SK-N-SH treated with all-trans-retinoic acid at 6 μM for 48 hours (cell line): ENCODE data around the gene GPC5.

ENCODE experiments used
- ATAC-seq: fragments of 200-7000 bp; cut with Tn5 transposase; 3 replicates; pipeline ENCODE4 v1.9.1; 2020; ENCODE audit warnings: mild to moderate bottlenecking, moderate library complexity
- ARNTL ChIP-seq: fragments of 450-650 bp; formaldehyde crosslinking; IDR thresholded peaks from 2 replicates; pipeline ENCODE4 v1.5.0; 2020; ENCODE audit warnings: low read depth, mild to moderate bottlenecking, moderate library complexity, borderline replicate concordance
- BACH2 ChIP-seq: fragments of 250-450 bp; sonication (Bioruptor Pico); IDR thresholded peaks from 2 replicates; pipeline ENCODE4 v1.9.0; 2021; ENCODE audit warnings: mild to moderate bottlenecking, borderline replicate concordance
- ESRRG ChIP-seq: fragments of 250-450 bp; sonication (Bioruptor Pico); IDR thresholded peaks from 2 replicates; pipeline ENCODE4 v1.6.1; 2021; ENCODE audit warnings: mild to moderate bottlenecking
- GLIS3 ChIP-seq: fragments of 250-450 bp; sonication (Bioruptor Pico); IDR thresholded peaks from 2 replicates; pipeline ENCODE4 v1.5.0; 2020; ENCODE audit warnings: mild to moderate bottlenecking, moderate library complexity
- PPARA ChIP-seq: fragments of 250-450 bp; sonication (Bioruptor Pico); IDR thresholded peaks from 2 replicates; pipeline ENCODE4 v1.5.0; 2020; ENCODE audit warnings: mild to moderate bottlenecking, borderline replicate concordance
- RARB ChIP-seq: fragments of 250-450 bp; sonication (Bioruptor Pico); IDR thresholded peaks from 2 replicates; pipeline ENCODE4 v1.8.0; 2021; ENCODE audit warnings: mild to moderate bottlenecking, moderate library complexity
- TCF4 ChIP-seq: fragments of 250-450 bp; sonication (Bioruptor Pico); IDR thresholded peaks from 2 replicates; pipeline ENCODE4 v1.8.0; 2021; ENCODE audit warnings: mild to moderate bottlenecking, moderate library complexity, borderline replicate concordance
- TOX ChIP-seq: fragments of 250-450 bp; sonication (Bioruptor Pico); IDR thresholded peaks from 2 replicates; pipeline ENCODE4 v1.8.0; 2021; ENCODE audit warnings: mild to moderate bottlenecking, moderate library complexity, borderline replicate concordance
- ZFP3 ChIP-seq: fragments of 250-450 bp; sonication (Bioruptor Pico); IDR thresholded peaks from 2 replicates; pipeline ENCODE4 v1.5.0; 2020; ENCODE audit warnings: mild to moderate bottlenecking, moderate library complexity
- ZNF565 ChIP-seq: fragments of 450-650 bp; formaldehyde crosslinking; conservative IDR thresholded peaks from 2 replicates; pipeline ENCODE4 v1.5.0; 2020; ENCODE audit warnings: low read depth, mild to moderate bottlenecking, moderate library complexity
- ZNF70 ChIP-seq: fragments of 450-650 bp; formaldehyde crosslinking; IDR thresholded peaks from 2 replicates; pipeline ENCODE4 v1.5.0; 2020; ENCODE audit warnings: mild to moderate bottlenecking, moderate library complexity
- ZNF8 ChIP-seq: fragments of 450-650 bp; formaldehyde crosslinking; IDR thresholded peaks from 2 replicates; pipeline ENCODE4 v1.5.0; 2020; ENCODE audit warnings: mild to moderate bottlenecking, moderate library complexity
- TF ChIP-seq, protein P1 (sequence below): fragments of 250-450 bp; sonication (Bioruptor Pico); IDR thresholded peaks from 2 replicates; pipeline ENCODE4 v1.8.0; 2020; ENCODE audit warnings: mild to moderate bottlenecking, moderate library complexity, borderline replicate concordance
- TF ChIP-seq, protein P2 (sequence below): fragments of 250-450 bp; sonication (Bioruptor Pico); IDR thresholded peaks from 2 replicates; pipeline ENCODE4 v1.8.0; 2021; ENCODE audit warnings: low read depth, mild to moderate bottlenecking, moderate library complexity, borderline replicate concordance
- TF ChIP-seq, protein P3 (sequence below): fragments of 250-450 bp; sonication (Bioruptor Pico); IDR thresholded peaks from 2 replicates; pipeline ENCODE4 v1.5.1; 2021; ENCODE audit warnings: mild to moderate bottlenecking, moderate library complexity
- TF ChIP-seq, protein P4 (sequence below): fragments of 250-450 bp; sonication (Bioruptor Pico); IDR thresholded peaks from 2 replicates; pipeline ENCODE4 v1.5.1; 2020; ENCODE audit warnings: low read depth, mild to moderate bottlenecking, moderate library complexity
- TF ChIP-seq, protein P5 (sequence below): fragments of 250-450 bp; sonication (Bioruptor Pico); IDR thresholded peaks from 2 replicates; pipeline ENCODE4 v1.5.0; 2020; ENCODE audit warnings: mild to moderate bottlenecking, moderate library complexity

GPC5 gene

DNA sequence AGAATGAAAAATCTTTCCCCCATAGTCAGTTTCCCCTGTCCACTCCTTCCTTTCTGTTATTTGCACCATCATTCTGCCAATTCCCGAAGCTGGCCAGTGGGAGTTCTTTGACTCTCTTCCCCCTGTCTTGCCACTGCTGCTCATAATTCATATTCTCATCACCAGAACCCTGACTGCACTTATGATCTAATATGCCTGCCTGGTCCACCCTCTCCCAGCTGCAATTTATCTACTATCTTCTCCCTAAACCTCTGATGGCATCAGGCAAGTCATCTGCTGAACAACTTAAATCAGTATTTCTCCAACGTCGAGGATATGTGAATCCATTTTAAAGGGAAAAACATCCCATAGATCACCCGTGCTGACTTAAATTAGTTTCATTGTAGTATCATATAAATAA lies 1370.2 kb downstream of the GPC5 start:
- no peak for TF ChIP-seq ARNTL (CRISPR knock-in tag)
- no peak for ATAC-seq

DNA sequence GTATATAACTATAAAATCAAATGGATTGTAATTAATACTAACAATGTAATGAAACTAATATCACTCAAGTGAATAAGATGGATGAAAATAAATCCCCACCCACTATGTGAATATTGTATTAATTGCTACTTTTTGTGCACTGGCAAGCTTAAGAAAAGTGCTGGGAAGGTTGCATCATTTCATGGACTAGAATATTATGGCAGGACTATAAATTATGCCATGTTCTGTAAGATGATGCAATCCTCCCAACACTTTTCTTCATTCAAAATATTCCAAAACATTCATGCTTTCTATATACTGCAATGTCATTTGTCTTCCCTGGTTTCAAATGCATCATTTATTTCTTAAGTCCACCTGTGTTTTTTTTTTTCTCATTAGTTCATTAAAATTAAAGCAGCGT lies 1370.6 kb downstream of the GPC5 start:
- no peak for ATAC-seq
- TF ChIP-seq, protein P1, sequence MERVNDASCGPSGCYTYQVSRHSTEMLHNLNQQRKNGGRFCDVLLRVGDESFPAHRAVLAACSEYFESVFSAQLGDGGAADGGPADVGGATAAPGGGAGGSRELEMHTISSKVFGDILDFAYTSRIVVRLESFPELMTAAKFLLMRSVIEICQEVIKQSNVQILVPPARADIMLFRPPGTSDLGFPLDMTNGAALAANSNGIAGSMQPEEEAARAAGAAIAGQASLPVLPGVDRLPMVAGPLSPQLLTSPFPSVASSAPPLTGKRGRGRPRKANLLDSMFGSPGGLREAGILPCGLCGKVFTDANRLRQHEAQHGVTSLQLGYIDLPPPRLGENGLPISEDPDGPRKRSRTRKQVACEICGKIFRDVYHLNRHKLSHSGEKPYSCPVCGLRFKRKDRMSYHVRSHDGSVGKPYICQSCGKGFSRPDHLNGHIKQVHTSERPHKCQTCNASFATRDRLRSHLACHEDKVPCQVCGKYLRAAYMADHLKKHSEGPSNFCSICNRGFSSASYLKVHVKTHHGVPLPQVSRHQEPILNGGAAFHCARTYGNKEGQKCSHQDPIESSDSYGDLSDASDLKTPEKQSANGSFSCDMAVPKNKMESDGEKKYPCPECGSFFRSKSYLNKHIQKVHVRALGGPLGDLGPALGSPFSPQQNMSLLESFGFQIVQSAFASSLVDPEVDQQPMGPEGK, result no peak
- TF ChIP-seq, protein P2, sequence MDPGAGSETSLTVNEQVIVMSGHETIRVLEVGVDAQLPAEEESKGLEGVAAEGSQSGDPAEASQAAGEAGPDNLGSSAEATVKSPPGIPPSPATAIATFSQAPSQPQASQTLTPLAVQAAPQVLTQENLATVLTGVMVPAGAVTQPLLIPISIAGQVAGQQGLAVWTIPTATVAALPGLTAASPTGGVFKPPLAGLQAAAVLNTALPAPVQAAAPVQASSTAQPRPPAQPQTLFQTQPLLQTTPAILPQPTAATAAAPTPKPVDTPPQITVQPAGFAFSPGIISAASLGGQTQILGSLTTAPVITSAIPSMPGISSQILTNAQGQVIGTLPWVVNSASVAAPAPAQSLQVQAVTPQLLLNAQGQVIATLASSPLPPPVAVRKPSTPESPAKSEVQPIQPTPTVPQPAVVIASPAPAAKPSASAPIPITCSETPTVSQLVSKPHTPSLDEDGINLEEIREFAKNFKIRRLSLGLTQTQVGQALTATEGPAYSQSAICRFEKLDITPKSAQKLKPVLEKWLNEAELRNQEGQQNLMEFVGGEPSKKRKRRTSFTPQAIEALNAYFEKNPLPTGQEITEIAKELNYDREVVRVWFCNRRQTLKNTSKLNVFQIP (CRISPR knock-in tag), result no peak
- TF ChIP-seq ZFP3 (CRISPR knock-in tag), result no peak
- no peak for TF ChIP-seq BACH2 (CRISPR knock-in tag)
- TF ChIP-seq, protein P3, sequence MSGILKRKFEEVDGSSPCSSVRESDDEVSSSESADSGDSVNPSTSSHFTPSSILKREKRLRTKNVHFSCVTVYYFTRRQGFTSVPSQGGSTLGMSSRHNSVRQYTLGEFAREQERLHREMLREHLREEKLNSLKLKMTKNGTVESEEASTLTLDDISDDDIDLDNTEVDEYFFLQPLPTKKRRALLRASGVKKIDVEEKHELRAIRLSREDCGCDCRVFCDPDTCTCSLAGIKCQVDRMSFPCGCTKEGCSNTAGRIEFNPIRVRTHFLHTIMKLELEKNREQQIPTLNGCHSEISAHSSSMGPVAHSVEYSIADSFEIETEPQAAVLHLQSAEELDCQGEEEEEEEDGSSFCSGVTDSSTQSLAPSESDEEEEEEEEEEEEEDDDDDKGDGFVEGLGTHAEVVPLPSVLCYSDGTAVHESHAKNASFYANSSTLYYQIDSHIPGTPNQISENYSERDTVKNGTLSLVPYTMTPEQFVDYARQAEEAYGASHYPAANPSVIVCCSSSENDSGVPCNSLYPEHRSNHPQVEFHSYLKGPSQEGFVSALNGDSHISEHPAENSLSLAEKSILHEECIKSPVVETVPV (CRISPR knock-in tag), result no peak
- no peak for TF ChIP-seq TCF4
- TF ChIP-seq PPARA (CRISPR knock-in tag), result no peak
- no peak for TF ChIP-seq ZNF565
- no peak for TF ChIP-seq RARB (CRISPR knock-in tag)
- TF ChIP-seq GLIS3 (CRISPR knock-in tag), result no peak
- TF ChIP-seq, all 23 proteins: peak for 0

DNA sequence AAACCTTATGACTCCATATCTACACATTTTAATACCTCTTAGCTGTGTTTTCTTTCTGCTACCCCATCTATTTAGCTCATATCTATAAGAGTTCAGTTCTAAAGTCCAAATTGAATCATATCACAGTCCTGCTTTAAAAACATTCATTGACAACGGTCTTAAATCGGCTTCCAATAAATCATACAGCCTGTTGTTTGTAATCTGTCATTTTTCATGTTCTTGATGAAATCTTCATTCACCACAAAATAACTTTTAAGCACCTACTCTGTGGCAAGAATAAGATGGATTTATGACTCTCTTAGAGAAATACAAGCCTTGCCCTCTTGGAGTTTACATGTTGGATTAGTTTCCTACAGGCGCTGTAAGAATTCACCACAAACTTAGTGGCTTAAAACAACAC lies 1377.2 kb downstream of the GPC5 start:
- ATAC-seq, result no peak
- TF ChIP-seq TOX, result no peak
- TF ChIP-seq, protein P4, sequence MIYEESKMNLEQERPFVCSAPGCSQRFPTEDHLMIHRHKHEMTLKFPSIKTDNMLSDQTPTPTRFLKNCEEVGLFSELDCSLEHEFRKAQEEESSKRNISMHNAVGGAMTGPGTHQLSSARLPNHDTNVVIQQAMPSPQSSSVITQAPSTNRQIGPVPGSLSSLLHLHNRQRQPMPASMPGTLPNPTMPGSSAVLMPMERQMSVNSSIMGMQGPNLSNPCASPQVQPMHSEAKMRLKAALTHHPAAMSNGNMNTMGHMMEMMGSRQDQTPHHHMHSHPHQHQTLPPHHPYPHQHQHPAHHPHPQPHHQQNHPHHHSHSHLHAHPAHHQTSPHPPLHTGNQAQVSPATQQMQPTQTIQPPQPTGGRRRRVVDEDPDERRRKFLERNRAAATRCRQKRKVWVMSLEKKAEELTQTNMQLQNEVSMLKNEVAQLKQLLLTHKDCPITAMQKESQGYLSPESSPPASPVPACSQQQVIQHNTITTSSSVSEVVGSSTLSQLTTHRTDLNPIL (CRISPR knock-in tag), result no peak
- no peak for TF ChIP-seq ZNF70 (CRISPR knock-in tag)
- no peak for TF ChIP-seq ZNF565
- no peak for TF ChIP-seq RARB (CRISPR knock-in tag)
- TF ChIP-seq, protein P1, result no peak
- TF ChIP-seq PPARA (CRISPR knock-in tag), result no peak
- TF ChIP-seq, protein P5, sequence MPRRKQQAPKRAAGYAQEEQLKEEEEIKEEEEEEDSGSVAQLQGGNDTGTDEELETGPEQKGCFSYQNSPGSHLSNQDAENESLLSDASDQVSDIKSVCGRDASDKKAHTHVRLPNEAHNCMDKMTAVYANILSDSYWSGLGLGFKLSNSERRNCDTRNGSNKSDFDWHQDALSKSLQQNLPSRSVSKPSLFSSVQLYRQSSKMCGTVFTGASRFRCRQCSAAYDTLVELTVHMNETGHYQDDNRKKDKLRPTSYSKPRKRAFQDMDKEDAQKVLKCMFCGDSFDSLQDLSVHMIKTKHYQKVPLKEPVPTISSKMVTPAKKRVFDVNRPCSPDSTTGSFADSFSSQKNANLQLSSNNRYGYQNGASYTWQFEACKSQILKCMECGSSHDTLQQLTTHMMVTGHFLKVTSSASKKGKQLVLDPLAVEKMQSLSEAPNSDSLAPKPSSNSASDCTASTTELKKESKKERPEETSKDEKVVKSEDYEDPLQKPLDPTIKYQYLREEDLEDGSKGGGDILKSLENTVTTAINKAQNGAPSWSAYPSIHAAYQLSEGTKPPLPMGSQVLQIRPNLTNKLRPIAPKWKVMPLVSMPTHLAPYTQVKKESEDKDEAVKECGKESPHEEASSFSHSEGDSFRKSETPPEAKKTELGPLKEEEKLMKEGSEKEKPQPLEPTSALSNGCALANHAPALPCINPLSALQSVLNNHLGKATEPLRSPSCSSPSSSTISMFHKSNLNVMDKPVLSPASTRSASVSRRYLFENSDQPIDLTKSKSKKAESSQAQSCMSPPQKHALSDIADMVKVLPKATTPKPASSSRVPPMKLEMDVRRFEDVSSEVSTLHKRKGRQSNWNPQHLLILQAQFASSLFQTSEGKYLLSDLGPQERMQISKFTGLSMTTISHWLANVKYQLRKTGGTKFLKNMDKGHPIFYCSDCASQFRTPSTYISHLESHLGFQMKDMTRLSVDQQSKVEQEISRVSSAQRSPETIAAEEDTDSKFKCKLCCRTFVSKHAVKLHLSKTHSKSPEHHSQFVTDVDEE (CRISPR knock-in tag), result no peak
- TF ChIP-seq ZNF8 (CRISPR knock-in tag), result no peak
- no peak for TF ChIP-seq ESRRG (CRISPR knock-in tag)
